HG03135 (cell line): ENCODE data around the gene INPP5A.

Experiments
- ATAC-seq: cut with Tn5 transposase; IDR thresholded peaks from one replicate; pipeline ENCODE4 v1.9.1; 2021; ENCODE audit warnings: mild to moderate bottlenecking, moderate library complexity; ENCODE audit not compliant: unreplicated experiment

The INPP5A gene

GRCh38 chr10:132577350-132578003, 39.9 kb downstream of the INPP5A start:
- no peak for ATAC-seq

- ATAC-seq = no peak
Measured at GRCh38 chr10:132578287-132578951, 40.8 kb downstream of the INPP5A start.

DNA sequence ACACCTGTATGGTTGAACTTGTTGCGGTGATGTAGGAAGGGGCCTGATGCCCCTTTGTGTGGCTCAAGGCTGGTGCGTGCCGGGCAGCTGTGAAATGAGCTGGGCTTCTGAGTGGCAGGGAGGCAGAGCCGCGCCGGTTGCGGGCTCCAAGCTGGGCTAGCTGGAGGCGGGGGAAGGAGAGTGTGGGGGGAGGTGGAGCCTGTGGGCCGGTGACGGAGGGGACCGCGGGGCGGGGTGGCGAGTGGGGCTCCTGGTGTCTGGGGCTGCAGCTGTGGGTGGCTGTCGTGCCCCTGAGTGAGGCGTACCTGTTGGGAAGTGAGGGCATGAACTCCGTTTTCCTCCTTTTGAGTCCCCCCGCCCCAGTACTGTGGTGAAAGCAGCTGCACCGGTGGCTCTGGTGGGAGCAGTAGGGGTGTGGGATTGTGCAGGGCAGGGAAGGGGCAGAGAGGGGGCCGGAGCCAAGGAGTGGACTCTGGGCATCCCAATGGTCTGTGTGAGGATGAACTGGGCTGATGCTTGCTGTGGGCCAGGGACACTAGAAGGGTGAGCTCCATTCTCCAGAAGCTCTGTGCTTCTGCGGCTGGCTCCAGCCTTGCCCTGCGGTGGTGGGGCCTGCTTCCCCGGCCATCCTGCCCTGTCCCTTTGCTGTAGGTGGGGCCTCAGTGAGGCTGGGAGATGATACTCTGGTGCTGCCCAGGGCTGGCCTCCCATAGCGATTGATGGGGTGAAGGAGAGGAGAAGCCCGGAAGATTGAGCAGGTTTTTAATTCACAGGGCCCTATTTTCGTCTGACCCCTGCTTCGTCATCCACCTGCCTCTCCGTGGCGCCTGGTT, 41.7 kb downstream of the INPP5A start:
- no peak for ATAC-seq

- ATAC-seq = no peak
Measured at GRCh38 chr10:132580143-132580542, 42.6 kb downstream of the INPP5A start.

DNA sequence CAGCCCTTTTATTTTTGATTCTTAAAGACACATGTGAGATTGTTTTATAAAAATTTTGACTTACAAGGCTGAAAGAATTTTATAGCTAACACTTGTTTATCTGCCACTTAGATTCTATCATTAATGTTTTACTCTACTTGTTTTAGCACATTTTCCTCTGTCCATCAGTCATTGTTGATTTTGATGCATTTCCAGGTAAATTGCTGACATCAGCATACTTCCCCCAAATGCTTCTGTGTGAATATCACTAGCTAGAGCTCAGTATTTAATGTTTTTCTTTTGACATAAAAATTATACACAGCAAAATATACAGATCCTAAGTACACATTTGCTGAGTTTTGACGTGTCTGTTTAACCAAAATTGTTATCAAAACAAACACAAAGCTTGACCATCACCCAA, 43.0 kb downstream of the INPP5A start:
- ATAC-seq = no peak

DNA sequence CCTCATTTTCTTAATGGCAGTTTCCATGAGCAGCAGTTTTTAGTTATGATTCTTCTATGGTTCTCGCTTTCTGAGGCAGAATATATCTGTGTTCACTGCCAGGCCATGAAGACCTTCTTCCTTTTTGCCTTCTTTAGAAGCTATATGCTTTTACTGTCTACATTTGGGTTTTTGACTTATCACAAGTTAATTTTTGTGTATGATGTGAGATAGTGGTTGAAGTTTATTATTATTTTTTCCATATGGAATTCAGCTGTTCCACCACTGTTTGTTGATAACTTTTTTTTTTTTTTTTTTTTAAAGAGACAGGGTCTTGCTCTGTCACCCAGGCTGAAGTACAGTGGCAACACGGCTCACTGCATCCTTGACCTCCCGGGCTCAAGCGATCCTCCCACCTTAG, 44.5 kb downstream of the INPP5A start:
- ATAC-seq = no peak

DNA sequence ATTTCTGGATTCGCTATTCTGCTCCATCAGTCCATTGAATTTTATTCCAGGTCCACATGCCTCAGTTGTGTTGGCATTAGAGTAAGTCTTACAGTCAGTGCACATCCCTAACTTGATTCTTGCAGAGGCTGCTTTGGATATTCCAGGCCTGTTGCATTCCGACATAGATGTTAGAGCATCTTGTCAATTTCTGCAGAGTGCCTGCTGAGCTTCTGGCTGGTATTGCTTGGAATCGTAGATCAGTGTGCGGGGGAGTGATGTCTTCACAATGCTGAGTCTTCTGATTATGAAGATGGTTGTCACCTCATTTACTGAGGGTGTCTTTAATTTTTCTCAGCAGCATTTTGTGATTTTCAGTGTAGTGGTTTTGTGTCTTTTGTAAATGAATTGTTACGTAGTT, 45.2 kb downstream of the INPP5A start:
- ATAC-seq = no peak

GRCh38 chr10:132583456-132583855, 45.9 kb downstream of the INPP5A start:
- no peak for ATAC-seq

DNA sequence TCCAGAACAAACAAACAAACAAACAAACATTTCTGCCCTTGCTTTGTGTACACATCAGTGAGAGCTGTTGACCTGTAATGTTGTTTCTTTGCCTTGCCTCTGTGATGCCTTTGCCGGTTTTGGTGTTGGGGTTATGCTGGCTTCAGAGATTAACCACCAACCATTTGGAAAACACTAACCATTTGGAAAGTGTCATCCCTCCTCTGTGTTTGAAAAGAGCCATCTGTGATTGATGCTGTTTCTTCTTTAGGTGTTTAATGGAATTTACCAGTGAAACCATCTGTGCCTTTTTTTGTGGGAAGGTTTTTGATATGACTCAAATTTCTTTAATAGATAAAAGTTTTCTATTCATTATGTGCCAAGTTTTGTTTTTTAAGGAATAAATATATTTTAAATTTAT, 46.5 kb downstream of the INPP5A start:
- no peak for ATAC-seq

GRCh38 chr10:132585732-132586722, 48.4 kb downstream of the INPP5A start:
- ATAC-seq = no peak

DNA sequence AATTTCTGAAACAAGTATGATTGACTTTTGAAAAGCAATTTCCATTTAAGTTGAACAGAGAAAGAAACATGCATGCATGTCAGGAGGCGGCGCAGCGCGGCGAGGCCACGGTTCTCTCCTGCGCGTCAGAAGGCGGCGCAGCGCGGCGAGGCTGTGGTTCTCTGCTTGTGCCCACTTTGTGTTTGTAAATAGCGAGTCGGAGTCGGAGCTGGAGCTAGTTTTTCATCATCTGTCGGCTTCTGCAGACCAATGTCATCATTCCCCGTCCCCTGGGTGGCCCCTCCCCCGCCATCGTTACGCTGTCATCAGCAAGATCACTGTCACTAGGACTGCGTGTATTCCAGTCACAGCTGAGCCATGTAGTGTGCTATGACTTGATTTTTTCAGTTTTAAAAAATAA, 49.2 kb downstream of the INPP5A start:
- ATAC-seq = no peak

- ATAC-seq = no peak
Measured at GRCh38 chr10:132587175-132587574, 49.6 kb downstream of the INPP5A start.

- peak; percentile 45 for ATAC-seq
Measured at GRCh38 chr10:132588301-132589013, 50.9 kb downstream of the INPP5A start.

- no peak for ATAC-seq
Measured at GRCh38 chr10:132589015-132589414, 51.4 kb downstream of the INPP5A start.

- no peak for ATAC-seq
Measured at GRCh38 chr10:132589681-132590080, 52.1 kb downstream of the INPP5A start.

DNA sequence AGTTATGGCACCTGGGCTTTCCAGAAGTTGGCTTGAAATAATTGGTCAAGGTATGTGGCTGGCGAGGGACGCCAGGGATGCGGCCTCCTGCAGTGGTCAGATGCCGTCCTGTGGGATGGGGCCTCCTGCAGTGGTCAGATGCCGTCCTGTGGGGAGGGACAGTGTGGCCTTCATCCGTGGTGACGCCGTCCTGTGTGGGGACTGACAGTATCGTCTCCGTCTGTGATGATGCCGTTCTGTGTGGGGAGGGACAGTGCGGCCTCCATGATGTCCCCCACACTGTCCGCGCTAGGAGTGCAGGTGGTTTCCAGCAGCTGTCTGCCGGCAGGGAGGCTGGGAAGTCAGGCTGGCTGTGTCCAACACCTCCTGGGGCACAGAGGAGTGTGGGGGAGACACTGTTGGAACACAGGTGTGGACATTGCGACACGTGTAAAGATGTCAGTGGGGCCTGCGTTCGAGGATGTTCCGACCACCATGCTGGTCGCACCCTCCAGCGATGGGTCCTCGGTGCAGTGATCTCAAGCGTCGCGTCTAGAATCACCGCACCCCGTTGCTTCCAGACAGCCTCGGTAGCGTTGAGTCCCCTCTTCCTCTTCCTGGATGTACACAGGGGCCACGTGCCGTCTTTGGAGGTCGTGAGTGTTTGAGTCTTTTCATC, 52.6 kb downstream of the INPP5A start:
- ATAC-seq = no peak

DNA sequence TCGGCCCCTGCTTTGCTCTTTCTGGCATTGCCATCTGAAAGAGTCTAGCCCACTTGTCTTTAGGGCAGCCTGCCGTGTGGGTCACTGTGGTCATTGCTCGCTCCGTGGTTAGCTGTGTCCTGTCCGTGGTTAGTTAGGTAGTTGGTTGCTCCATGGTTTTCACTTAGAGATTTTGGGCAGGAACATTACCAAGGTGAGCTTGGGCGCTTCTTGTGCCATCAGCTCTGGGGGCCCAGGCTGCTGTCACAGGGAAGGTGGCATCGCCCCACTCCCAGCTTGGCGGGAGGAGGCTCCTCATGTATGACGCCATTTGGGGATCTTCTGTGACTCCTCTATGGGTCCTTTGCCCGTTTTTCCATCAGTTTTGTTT, 53.1 kb downstream of the INPP5A start:
- ATAC-seq = no peak

GRCh38 chr10:132591166-132591971, 53.8 kb downstream of the INPP5A start:
- ATAC-seq = no peak
